GM23248 (cell line): ENCODE results near the gene CNGB1.

ENCODE experiments used
- EZH2 ChIP-seq: fragments of 200-600 bp; sonication (generic); IDR thresholded peaks from 2 replicates; pipeline ENCODE4 v1.6.1; 2018; ENCODE audit warnings: antibody characterized with exemption, mild to moderate bottlenecking; ENCODE audit not compliant: insufficient read depth, poor library complexity, severe bottlenecking
- EZH2phosphoT487 ChIP-seq: fragments of 200-600 bp; sonication (generic); IDR thresholded peaks from 2 replicates; pipeline ENCODE4 v1.6.1; 2018; ENCODE audit warnings: antibody characterized with exemption, moderate library complexity, mild to moderate bottlenecking, low read depth; ENCODE audit not compliant: insufficient read depth

GRCh38 chr16:57862698-57863433, 108.1 kb downstream of the CNGB1 start:
- no peak for TF ChIP-seq EZH2
- TF ChIP-seq EZH2phosphoT487, result no peak
